Chondrocyte (in vitro differentiated cells): ENCODE data around the gene HLA-DQB1. TPM values are rescaled to one million over a fixed set of nuclear protein-coding genes. Genes with fewer than 3 reads are reported as not detected.

ENCODE experiments used
- DNase-seq: peaks from one replicate; pipeline ENCODE4 v3.0.0; 2021; ENCODE audit warnings: mixed read lengths, low spot score
- H3K27ac Mint-ChIP-seq: one replicate; pipeline ENCODE4 v1.8.0; 2021; ENCODE audit warnings: mild to moderate bottlenecking, moderate library complexity, mixed read lengths; ENCODE audit not compliant: unreplicated experiment
- H3K27me3 Mint-ChIP-seq: 2 replicates; pipeline ENCODE4 v1.8.0; 2021; ENCODE audit warnings: low read depth, mixed read lengths
- H3K36me3 Mint-ChIP-seq: 2 replicates; pipeline ENCODE4 v1.8.0; 2021; ENCODE audit warnings: low read depth, mixed read lengths
- H3K4me1 Mint-ChIP-seq: 2 replicates; pipeline ENCODE4 v1.8.0; 2021; ENCODE audit warnings: low read depth, mild to moderate bottlenecking, mixed read lengths
- H3K4me3 Mint-ChIP-seq: one replicate; pipeline ENCODE4 v1.8.0; 2021; ENCODE audit warnings: mild to moderate bottlenecking, moderate library complexity, mixed read lengths; ENCODE audit not compliant: unreplicated experiment
- H3K9me3 Mint-ChIP-seq: 2 replicates; pipeline ENCODE4 v1.8.0; 2021; ENCODE audit warnings: low read depth, mixed read lengths
- CTCF ChIP-seq: fragments of 200-600 bp; sonication (generic); IDR thresholded peaks from 2 replicates; pipeline ENCODE4 v1.5.0; 2021; ENCODE audit warnings: antibody characterized with exemption, mild to moderate bottlenecking, moderate library complexity
- total RNA-seq: library from RNA; stranded (reverse); gene quantifications from 3 replicates; pipeline ENCODE4 v1.2.1, GENCODE V29; 2021

The HLA-DQB1 gene
- total RNA-seq, 1 donor from 2014 or later = not detected

DNA sequence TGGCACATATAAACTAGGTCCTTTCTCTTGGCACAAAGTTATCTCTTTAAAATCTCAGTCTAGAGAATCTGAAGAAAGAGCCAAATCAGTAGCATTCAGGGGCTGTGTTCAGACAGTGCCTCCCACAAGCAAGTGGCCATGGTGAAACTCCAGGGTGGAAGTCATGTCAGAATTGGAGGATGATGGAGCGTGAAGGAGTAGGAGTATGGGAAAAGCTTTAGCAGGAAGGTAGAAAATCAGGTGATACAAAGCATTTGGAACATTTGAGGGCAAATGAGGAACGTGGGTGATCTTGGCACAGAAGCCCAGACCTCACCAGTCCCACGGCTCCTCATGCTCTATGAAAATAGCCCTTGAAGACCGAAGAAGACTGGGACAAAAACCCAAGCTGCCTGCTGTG is 2.8 kb upstream of the HLA-DQB1 start:
- Mint-ChIP-seq H3K4me3 (no peak overlapping the region), H3K27me3 (peaks cover 47% of the 10 kb centered on the region)

DNA sequence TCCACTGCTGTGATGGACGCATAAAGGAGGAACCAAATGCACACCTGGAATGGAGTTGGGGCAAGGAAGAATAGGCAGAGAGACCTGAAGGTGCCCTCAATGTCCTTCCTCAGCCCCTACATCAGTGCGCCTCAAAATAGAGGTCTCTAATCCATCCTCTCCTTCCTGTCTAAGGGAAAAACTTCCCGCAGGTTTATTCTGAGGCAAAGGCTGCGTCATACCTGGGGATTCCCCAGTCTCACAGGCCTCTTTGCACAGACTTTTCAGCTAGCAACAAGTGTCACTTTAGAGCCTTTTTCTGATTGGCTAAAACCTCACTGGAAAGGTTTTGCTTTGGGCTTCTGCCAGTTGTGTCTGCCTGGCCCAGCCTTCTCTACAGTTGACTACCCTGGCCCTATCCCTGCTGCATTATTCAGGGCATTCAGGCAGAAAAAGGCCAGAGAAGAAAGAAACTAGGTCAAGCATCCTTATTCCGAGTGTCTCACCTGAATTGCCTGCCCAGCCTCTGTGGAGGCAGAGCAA is 1.8 kb upstream of the HLA-DQB1 start:
- peaks cover 4% of the 10 kb centered on the region for H3K4me1 Mint-ChIP-seq
- no peaks in the 10 kb centered on the region for H3K36me3 Mint-ChIP-seq
- H3K4me3 Mint-ChIP-seq = no peak overlapping the region
- no peak overlapping the region for H3K27ac Mint-ChIP-seq
- no peak for DNase-seq
- peaks cover 56% of the 10 kb centered on the region for H3K27me3 Mint-ChIP-seq
- no peak for TF ChIP-seq CTCF
- peaks cover 7% of the 10 kb centered on the region for H3K9me3 Mint-ChIP-seq

More for the DNA sequence above, 2.8 kb upstream of the HLA-DQB1 start:
- no peak for TF ChIP-seq CTCF
- Mint-ChIP-seq H3K4me1 (peaks cover 4% of the 10 kb centered on the region), H3K27ac (no peak overlapping the region), H3K9me3 (peaks cover 9% of the 10 kb centered on the region), H3K36me3 (no peaks in the 10 kb centered on the region)
- no peak for DNase-seq

GRCh38 chr6:32665661-32666060 is 796 bp downstream of the HLA-DQB1 start:
- DNase-seq = no peak
- H3K27me3 Mint-ChIP-seq = peaks cover 69% of the 10 kb centered on the region
- no peak for TF ChIP-seq CTCF
- no peaks in the 10 kb centered on the region for H3K9me3 Mint-ChIP-seq
- H3K36me3 Mint-ChIP-seq = no peaks in the 10 kb centered on the region
- H3K27ac Mint-ChIP-seq = no peak overlapping the region
- peaks cover 4% of the 10 kb centered on the region for H3K4me1 Mint-ChIP-seq
- no peak overlapping the region for H3K4me3 Mint-ChIP-seq

- H3K4me3 Mint-ChIP-seq = peak overlapping the region; percentile 42
- no peak for TF ChIP-seq CTCF
- no peak for DNase-seq
- no peaks in the 10 kb centered on the region for H3K9me3 Mint-ChIP-seq
- peaks cover 4% of the 10 kb centered on the region for H3K4me1 Mint-ChIP-seq
- peaks cover 69% of the 10 kb centered on the region for H3K27me3 Mint-ChIP-seq
- no peaks in the 10 kb centered on the region for H3K36me3 Mint-ChIP-seq
- no peak overlapping the region for H3K27ac Mint-ChIP-seq
Observed at GRCh38 chr6:32664827-32665362, 1.6 kb downstream of the HLA-DQB1 start.

DNA sequence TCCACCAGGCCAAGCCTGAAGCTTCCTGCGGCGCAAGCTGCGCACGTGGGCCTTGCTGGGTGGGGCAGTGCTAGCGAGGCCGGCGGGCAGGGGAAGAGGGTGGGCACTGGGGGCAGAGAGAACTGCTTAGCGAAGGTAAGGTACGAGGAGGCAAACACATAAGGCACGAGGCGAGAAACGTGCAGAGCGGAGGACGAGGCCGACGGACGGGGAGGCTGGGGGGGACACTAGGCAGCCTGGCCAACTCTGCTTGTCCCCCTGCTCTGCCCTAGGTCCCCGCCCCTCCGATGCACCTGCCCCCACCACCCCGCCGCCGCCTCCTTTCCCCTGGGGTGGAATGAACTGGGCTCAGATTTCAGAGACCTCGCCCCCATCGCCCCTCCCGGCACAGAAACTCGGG is 2.1 kb downstream of the HLA-DQB1 start:
- no peaks in the 10 kb centered on the region for H3K9me3 Mint-ChIP-seq
- no peaks in the 10 kb centered on the region for H3K36me3 Mint-ChIP-seq
- peaks cover 68% of the 10 kb centered on the region for H3K27me3 Mint-ChIP-seq
- no peak overlapping the region for H3K4me3 Mint-ChIP-seq
- peaks cover 4% of the 10 kb centered on the region for H3K4me1 Mint-ChIP-seq
- H3K27ac Mint-ChIP-seq = no peak overlapping the region
- TF ChIP-seq CTCF = no peak
- no peak for DNase-seq
